Activated naive CD4-positive, alpha-beta T cell treated with anti-CD3 and anti-CD28 coated beads for 36 hours (primary cell): ENCODE measurements around the gene MACROD2. TPM values are rescaled to one million over a fixed set of nuclear protein-coding genes. Genes with fewer than 3 reads are reported as not detected.

Experiments used
- CTCF ChIA-PET: fragments of 350-600 bp; sonication (Branson Sonifier 250); formaldehyde crosslinking; loops from one replicate; lab custom pipeline; 2021; ENCODE audit warnings: antibody characterized with exemption; lab: Charles Lee
- DNase-seq: peaks from one replicate; pipeline ENCODE4 v3.0.0-alpha.2; 2020
- H3K27ac Mint-ChIP-seq: one replicate; pipeline ENCODE4 v1.8.0; 2021; ENCODE audit warnings: mild to moderate bottlenecking, mixed read lengths
- H3K27me3 Mint-ChIP-seq: one replicate; pipeline ENCODE4 v1.8.0; 2021; ENCODE audit warnings: low read depth, mixed read lengths
- H3K36me3 Mint-ChIP-seq: one replicate; pipeline ENCODE4 v1.8.0; 2021; ENCODE audit warnings: low read depth, mixed read lengths
- H3K4me1 Mint-ChIP-seq: one replicate; pipeline ENCODE4 v1.8.0; 2021; ENCODE audit warnings: low read depth, mixed read lengths
- H3K4me3 Mint-ChIP-seq: one replicate; pipeline ENCODE4 v1.8.0; 2021; ENCODE audit warnings: mild to moderate bottlenecking, moderate library complexity, mixed read lengths
- H3K9me3 Mint-ChIP-seq: one replicate; pipeline ENCODE4 v1.8.0; 2021; ENCODE audit warnings: mixed read lengths
- intact Hi-C: fragments of 100-400 bp; cut with micrococcal nuclease; formaldehyde crosslinking; loops from one replicate; pipeline ENCODE4 v1.15.1; 2023
- total RNA-seq, 2 experiments: library from RNA; stranded (reverse); gene quantifications; one replicate each; pipeline ENCODE4 v1.2.3, GENCODE V29; 2021

The MACROD2 gene
- total RNA-seq, 2 experiments from 2014 or later: not detected

- CTCF ChIA-PET: no interaction called here
- H3K27ac Mint-ChIP-seq: no peak overlapping the region
- no peak for DNase-seq
- peaks cover 17% of the 10 kb centered on the region for H3K9me3 Mint-ChIP-seq
- no peaks in the 10 kb centered on the region for H3K27me3 Mint-ChIP-seq
- intact Hi-C loops: no loop called here
- no peak overlapping the region for H3K4me3 Mint-ChIP-seq
- H3K36me3 Mint-ChIP-seq: no peaks in the 10 kb centered on the region
- no peaks in the 10 kb centered on the region for H3K4me1 Mint-ChIP-seq
These were observed 1282.7 kb downstream of the MACROD2 start for GRCh38 chr20:15278041-15278440.

- no peak for DNase-seq
- intact Hi-C loops: no loop called here
- no peak overlapping the region for H3K27ac Mint-ChIP-seq
- CTCF ChIA-PET: no interaction called here
- H3K4me3 Mint-ChIP-seq: no peak overlapping the region
- no peaks in the 10 kb centered on the region for H3K4me1 Mint-ChIP-seq
- H3K27me3 Mint-ChIP-seq: no peaks in the 10 kb centered on the region
- H3K36me3 Mint-ChIP-seq: no peaks in the 10 kb centered on the region
- peaks cover 8% of the 10 kb centered on the region for H3K9me3 Mint-ChIP-seq
These were observed 1292.0 kb downstream of the MACROD2 start for GRCh38 chr20:15287329-15287728.

GRCh38 chr20:15288106-15288505 is 1292.8 kb downstream of the MACROD2 start:
- Mint-ChIP-seq H3K4me1 (no peaks in the 10 kb centered on the region), H3K36me3 (no peaks in the 10 kb centered on the region), H3K27me3 (no peaks in the 10 kb centered on the region), H3K4me3 (no peak overlapping the region), H3K9me3 (peaks cover 4% of the 10 kb centered on the region), H3K27ac (no peak overlapping the region)
- intact Hi-C loops: no loop called here
- DNase-seq: no peak
- CTCF ChIA-PET: no interaction called here

- no peaks in the 10 kb centered on the region for H3K27me3 Mint-ChIP-seq
- intact Hi-C loops: no loop called here
- H3K4me1 Mint-ChIP-seq: no peaks in the 10 kb centered on the region
- H3K9me3 Mint-ChIP-seq: peaks cover 4% of the 10 kb centered on the region
- no peaks in the 10 kb centered on the region for H3K36me3 Mint-ChIP-seq
- no peak for DNase-seq
- H3K4me3 Mint-ChIP-seq: no peak overlapping the region
- CTCF ChIA-PET: no interaction called here
- H3K27ac Mint-ChIP-seq: no peak overlapping the region
These were observed 1294.0 kb downstream of the MACROD2 start for GRCh38 chr20:15289337-15289736.

GRCh38 chr20:15292405-15292804 is 1297.1 kb downstream of the MACROD2 start:
- peaks cover 4% of the 10 kb centered on the region for H3K9me3 Mint-ChIP-seq

GRCh38 chr20:15296422-15296821 is 1301.1 kb downstream of the MACROD2 start:
- Mint-ChIP-seq H3K36me3 (no peaks in the 10 kb centered on the region), H3K9me3 (peaks cover 1% of the 10 kb centered on the region), H3K27me3 (no peaks in the 10 kb centered on the region), H3K4me3 (no peak overlapping the region), H3K27ac (no peak overlapping the region), H3K4me1 (no peaks in the 10 kb centered on the region)
- CTCF ChIA-PET: no interaction called here
- DNase-seq: no peak
- intact Hi-C loops: no loop called here

More at GRCh38 chr20:15292405-15292804, 1297.1 kb downstream of the MACROD2 start:
- H3K27me3 Mint-ChIP-seq: no peaks in the 10 kb centered on the region
- intact Hi-C loops: no loop called here
- no peak overlapping the region for H3K4me3 Mint-ChIP-seq
- CTCF ChIA-PET: no interaction called here
- H3K27ac Mint-ChIP-seq: no peak overlapping the region
- DNase-seq: no peak
- no peaks in the 10 kb centered on the region for H3K4me1 Mint-ChIP-seq
- H3K36me3 Mint-ChIP-seq: no peaks in the 10 kb centered on the region

- Mint-ChIP-seq H3K36me3 (no peaks in the 10 kb centered on the region), H3K4me1 (no peaks in the 10 kb centered on the region), H3K27me3 (no peaks in the 10 kb centered on the region), H3K4me3 (no peak overlapping the region), H3K27ac (no peak overlapping the region), H3K9me3 (peaks cover 3% of the 10 kb centered on the region)
- CTCF ChIA-PET: no interaction called here
- intact Hi-C loops: no loop called here
- DNase-seq: no peak
These were observed 1302.0 kb downstream of the MACROD2 start for GRCh38 chr20:15297059-15297875.

GRCh38 chr20:15302075-15302474 is 1306.8 kb downstream of the MACROD2 start:
- no peak overlapping the region for H3K27ac Mint-ChIP-seq
- H3K36me3 Mint-ChIP-seq: no peaks in the 10 kb centered on the region
- H3K27me3 Mint-ChIP-seq: no peaks in the 10 kb centered on the region
- peaks cover 9% of the 10 kb centered on the region for H3K9me3 Mint-ChIP-seq
- CTCF ChIA-PET: no interaction called here
- no peak overlapping the region for H3K4me3 Mint-ChIP-seq
- H3K4me1 Mint-ChIP-seq: no peaks in the 10 kb centered on the region
- DNase-seq: no peak
- intact Hi-C loops: no loop called here

GRCh38 chr20:15310361-15310760 is 1315.0 kb downstream of the MACROD2 start:
- intact Hi-C loops: no loop called here
- DNase-seq: no peak
- no peaks in the 10 kb centered on the region for H3K36me3 Mint-ChIP-seq
- H3K9me3 Mint-ChIP-seq: peaks cover 5% of the 10 kb centered on the region
- CTCF ChIA-PET: no interaction called here
- no peaks in the 10 kb centered on the region for H3K4me1 Mint-ChIP-seq
- no peak overlapping the region for H3K27ac Mint-ChIP-seq
- no peak overlapping the region for H3K4me3 Mint-ChIP-seq
- no peaks in the 10 kb centered on the region for H3K27me3 Mint-ChIP-seq

- intact Hi-C loops: no loop called here
- no peak for DNase-seq
- Mint-ChIP-seq H3K27ac (no peak overlapping the region), H3K36me3 (no peaks in the 10 kb centered on the region), H3K9me3 (peaks cover 5% of the 10 kb centered on the region), H3K4me1 (no peaks in the 10 kb centered on the region), H3K27me3 (no peaks in the 10 kb centered on the region), H3K4me3 (no peak overlapping the region)
- CTCF ChIA-PET: no interaction called here
These were observed 1321.2 kb downstream of the MACROD2 start for GRCh38 chr20:15316556-15316955.

- peaks cover 4% of the 10 kb centered on the region for H3K9me3 Mint-ChIP-seq
- H3K4me3 Mint-ChIP-seq: no peak overlapping the region
- H3K27me3 Mint-ChIP-seq: no peaks in the 10 kb centered on the region
- no peaks in the 10 kb centered on the region for H3K4me1 Mint-ChIP-seq
- no peak overlapping the region for H3K27ac Mint-ChIP-seq
- H3K36me3 Mint-ChIP-seq: no peaks in the 10 kb centered on the region
- DNase-seq: no peak
- CTCF ChIA-PET: no interaction called here
- intact Hi-C loops: no loop called here
These were observed 1322.4 kb downstream of the MACROD2 start for GRCh38 chr20:15317546-15318232.

GRCh38 chr20:15318682-15319081 is 1323.4 kb downstream of the MACROD2 start:
- Mint-ChIP-seq H3K9me3 (peaks cover 2% of the 10 kb centered on the region), H3K4me3 (no peak overlapping the region), H3K36me3 (no peaks in the 10 kb centered on the region), H3K27me3 (no peaks in the 10 kb centered on the region), H3K27ac (no peak overlapping the region), H3K4me1 (no peaks in the 10 kb centered on the region)
- intact Hi-C loops: no loop called here
- CTCF ChIA-PET: no interaction called here
- no peak for DNase-seq

- H3K9me3 Mint-ChIP-seq: peaks cover 2% of the 10 kb centered on the region
- CTCF ChIA-PET: no interaction called here
- H3K27me3 Mint-ChIP-seq: no peaks in the 10 kb centered on the region
- no peak overlapping the region for H3K27ac Mint-ChIP-seq
- no peak for DNase-seq
- H3K4me1 Mint-ChIP-seq: no peaks in the 10 kb centered on the region
- no peak overlapping the region for H3K4me3 Mint-ChIP-seq
- intact Hi-C loops: no loop called here
- no peaks in the 10 kb centered on the region for H3K36me3 Mint-ChIP-seq
These were observed 1324.1 kb downstream of the MACROD2 start for GRCh38 chr20:15319439-15319838.
